HepG2 (cell line): ENCODE results near the gene NARS2. TPM values are rescaled to one million over a fixed set of nuclear protein-coding genes. Genes with fewer than 3 reads are reported as not detected.

Source experiments
- ATAC-seq: fragments of 200-7000 bp; cut with Tn5 transposase; 3 replicates; pipeline ENCODE4 v1.9.1; 2020; ENCODE audit warnings: mild to moderate bottlenecking, moderate library complexity
- BruUV-seq: library from RNA; stranded (reverse); fragments of 400-500 nt; replicated peaks from 2 replicates; lab custom pipeline; 2021; lab: Mats Ljungman, UMichigan
- CTCF ChIA-PET: fragments of 300-600 bp; formaldehyde crosslinking; extraction: SDS; loops from one replicate; lab custom pipeline; 2021; ENCODE audit warnings: low total read pairs, inconsistent platforms, low intra/inter-chr PET ratio; lab: Yijun Ruan, JAX
- POLR2A ChIA-PET: fragments of 350-600 bp; sonication (Branson Sonifier 250); formaldehyde crosslinking; loops from one replicate; lab custom pipeline; 2020; ENCODE audit warnings: antibody characterized with exemption, inconsistent platforms; lab: Yijun Ruan, JAX
- DNase-seq: peaks from one replicate; pipeline ENCODE4 v3.0.0-alpha.2; 2015; ENCODE audit warnings: low spot score
- FAIRE-seq: peaks from 3 replicates; lab custom pipeline; 2011; peaks lifted over from hg19 to GRCh38; lab: Jason Lieb, UNC
- H2AFZ ChIP-seq: one replicate; pipeline ENCODE4 v1.6.1; 2011; ENCODE audit warnings: low read length, inconsistent platforms
- H3K27ac ChIP-seq: fragments of 300-600 bp; 3 replicates; pipeline ENCODE4 v1.8.0; 2011; ENCODE audit warnings: mixed run types, mild to moderate bottlenecking, mixed read lengths, low read length, inconsistent platforms; ENCODE audit not compliant: insufficient read depth; ENCODE audit errors: extremely low read length
- H3K27me3 ChIP-seq, 2 experiments: fragments of 200-600 bp in 1 of 2; 2 replicates in 1 of 2; 3 replicates in 1 of 2; pipeline versions ENCODE4 v1.6.0 to v1.8.0; 2011; ENCODE audit warnings: low read length in 2 of 2, mild to moderate bottlenecking in 2 of 2, moderate library complexity in 2 of 2, inconsistent platforms in 1 of 2; ENCODE audit not compliant: insufficient read depth in 2 of 2, control insufficient read depth in 1 of 2
- H3K36me3 ChIP-seq, 2 experiments: fragments of 200-600 bp in 1 of 2; replicated peaks in 1 of 2; 2 replicates in 1 of 2; 3 replicates in 1 of 2; pipeline versions ENCODE4 v1.5.1 to v1.8.0; 2011; ENCODE audit warnings: low read length in 2 of 2, inconsistent platforms in 1 of 2; ENCODE audit not compliant: insufficient read depth in 2 of 2, control insufficient read depth in 1 of 2
- H3K4me1 ChIP-seq: 2 replicates; pipeline ENCODE4 v1.5.1; 2012; ENCODE audit warnings: low read length, inconsistent platforms; ENCODE audit not compliant: insufficient read depth
- H3K4me2 ChIP-seq: 2 replicates; pipeline ENCODE4 v1.6.0; 2011; ENCODE audit warnings: low read depth, low read length, inconsistent platforms
- H3K4me3 ChIP-seq, 3 experiments: fragments of 200-600 bp in 1 of 3; sonication (generic), shearing (Covaris generic) in 1 of 3; replicated peaks in 1 of 3; 2 replicates each; pipeline ENCODE4 v1.5.1; 2011 to 2016; ENCODE audit warnings: low read length in 3 of 3, inconsistent platforms in 2 of 3, low read depth in 2 of 3, mild to moderate bottlenecking in 2 of 3, control low read depth in 1 of 3, mixed read lengths in 1 of 3; ENCODE audit not compliant: insufficient read depth in 1 of 3
- H3K79me2 ChIP-seq: one replicate; pipeline ENCODE4 v1.6.1; 2011; ENCODE audit warnings: low read length, inconsistent platforms; ENCODE audit not compliant: insufficient read depth
- H3K9ac ChIP-seq: 2 replicates; pipeline ENCODE4 v1.6.0; 2011; ENCODE audit warnings: mild to moderate bottlenecking, low read depth, low read length, inconsistent platforms; ENCODE audit not compliant: insufficient read depth
- H3K9me3 ChIP-seq: 2 replicates; pipeline ENCODE4 v1.5.1; 2012; ENCODE audit warnings: mild to moderate bottlenecking, low read length
- H4K20me1 ChIP-seq: 2 replicates; pipeline ENCODE4 v1.6.0; 2011; ENCODE audit warnings: inconsistent platforms, mild to moderate bottlenecking, low read length, moderate library complexity; ENCODE audit not compliant: insufficient read depth
- DNMT1 ChIP-seq: sonication (generic); formaldehyde crosslinking; IDR thresholded peaks from 2 replicates; pipeline ENCODE4 v1.5.1; 2020; ENCODE audit warnings: mild to moderate bottlenecking, missing genetic modification reagents
- HIVEP1 ChIP-seq: sonication (generic); formaldehyde crosslinking; IDR thresholded peaks from 2 replicates; pipeline ENCODE4 v1.4.0; 2020; ENCODE audit warnings: mild to moderate bottlenecking, missing genetic modification reagents
- KDM6A ChIP-seq: IDR thresholded peaks from 2 replicates; pipeline ENCODE4 v1.6.1; 2016; ENCODE audit warnings: low read depth
- MYC ChIP-seq: sonication (generic); formaldehyde crosslinking; IDR thresholded peaks from 2 replicates; pipeline ENCODE4 v1.9.0; 2021; ENCODE audit warnings: missing genetic modification reagents, borderline replicate concordance
- MYPOP ChIP-seq: sonication (generic); formaldehyde crosslinking; IDR thresholded peaks from 2 replicates; pipeline ENCODE4 v1.8.1; 2023; ENCODE audit warnings: mild to moderate bottlenecking, moderate library complexity, missing genetic modification reagents
- NFE2L1 ChIP-seq: sonication (generic); formaldehyde crosslinking; IDR thresholded peaks from 2 replicates; pipeline ENCODE4 v1.4.0; 2020; ENCODE audit warnings: missing genetic modification reagents, mild to moderate bottlenecking, borderline replicate concordance
- PAXIP1 ChIP-seq: sonication (generic); formaldehyde crosslinking; conservative IDR thresholded peaks from 2 replicates; pipeline ENCODE4 v1.4.0; 2020; ENCODE audit warnings: mild to moderate bottlenecking, missing genetic modification reagents, moderate library complexity
- SNRNP70 ChIP-seq: fragments of 200-400 bp; formaldehyde crosslinking; IDR thresholded peaks from 2 replicates; pipeline ENCODE4 v1.6.1; 2017; ENCODE audit warnings: mild to moderate bottlenecking, low read depth, low read length, moderate library complexity
- SSRP1 ChIP-seq: IDR thresholded peaks from 2 replicates; pipeline ENCODE4 v1.6.1; 2016; ENCODE audit warnings: control low read depth
- TRIM24 ChIP-seq: sonication (generic); formaldehyde crosslinking; IDR thresholded peaks from 2 replicates; pipeline ENCODE4 v1.8.0; 2022; ENCODE audit warnings: mild to moderate bottlenecking, missing genetic modification reagents
- ZMAT3 ChIP-seq: sonication (generic); formaldehyde crosslinking; conservative IDR thresholded peaks from 2 replicates; pipeline ENCODE4 v1.7.0; 2021; ENCODE audit warnings: missing genetic modification reagents
- ZNF557 ChIP-seq: sonication (generic); formaldehyde crosslinking; IDR thresholded peaks from 2 replicates; pipeline ENCODE4 v1.4.0; 2020; ENCODE audit warnings: missing genetic modification reagents
- ZNF883 ChIP-seq: sonication (generic); formaldehyde crosslinking; IDR thresholded peaks from 2 replicates; pipeline ENCODE4 v1.5.1; 2020; ENCODE audit warnings: mild to moderate bottlenecking, missing genetic modification reagents; ENCODE audit errors: not compliant biosample characterization
- WGBS: methylation state at CpG from one replicate; pipeline ENCODE4 v1.1.6; 2017; ENCODE audit warnings: low lambda C conversion rate; 5-methylcytosine and 5-hydroxymethylcytosine counted together
- in situ Hi-C: cut with HindIII; loops from 2 replicates; pipeline ENCODE4 v1.10.0; 2017; ENCODE audit warnings: low pct_unique_long_range_greater_than_20kb; ENCODE audit not compliant: extremely low pct_ligation_motif_present
- intact Hi-C: fragments of 100-400 bp; cut with micrococcal nuclease; formaldehyde crosslinking; loops from one replicate; pipeline ENCODE4 v1.10.0; 2022; ENCODE audit not compliant: unreplicated experiment
- polyA plus RNA-seq, 8 experiments: library from polyadenylated mRNA; depleted of rRNA in 3 of 8; stranded (reverse) in 7 of 8; unstranded in 1 of 8; fragments of >200 nt; fragmentation: Illumina TruSeq in 4 of 8; extraction: Trizol in 4 of 8; gene quantifications; 2 replicates each; pipeline versions ENCODE4 v1.2.1 to v1.2.3, GENCODE V29; 2011 to 2016; ENCODE audit warnings: low read depth in 4 of 8, missing spikeins in 1 of 8, mixed read lengths in 1 of 8; ENCODE audit not compliant: insufficient read depth in 1 of 8
- total RNA-seq, 5 experiments: library from RNA; depleted of rRNA; stranded (reverse); fragments of >200 nt; fragmentation: Illumina TruSeq; extraction: Trizol; gene quantifications; 2 replicates each; pipeline ENCODE4 v1.2.3, GENCODE V29; 2016; ENCODE audit warnings: low read depth in 1 of 5
- TF ChIP-seq, protein P1 (sequence below): IDR thresholded peaks from 2 replicates; pipeline ENCODE4 v1.6.1; 2012; ENCODE audit warnings: low read depth, low read length, improper control_type of control experiment

The NARS2 gene
- total and polyA plus RNA-seq, 2 of the 13 experiments (the other 11 are each of a cell fraction or from before 2014, with no cell fraction given) = 45.9 to 65.0 TPM

DNA sequence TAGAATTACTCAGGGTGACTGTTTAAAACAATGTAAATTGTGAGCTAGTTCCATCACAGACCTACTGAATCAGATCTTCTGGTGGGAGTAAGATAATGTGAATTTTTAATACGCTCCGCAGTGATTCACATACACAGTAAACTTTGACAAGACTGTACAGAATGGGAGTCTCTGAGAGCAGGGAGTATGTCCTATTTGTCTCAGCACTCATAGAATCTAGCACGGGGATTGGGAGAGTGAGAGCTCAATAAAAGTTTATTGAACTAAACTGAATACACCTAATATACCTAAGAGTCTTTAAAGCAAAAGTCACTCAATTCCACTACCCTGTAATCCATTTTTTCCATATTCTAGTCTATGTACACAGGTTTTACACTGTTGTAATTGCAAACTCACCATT, 145.9 kb downstream of the NARS2 start:
- Histone ChIP-seq H3K9me3 (no peaks in the 10 kb centered on the region), H3K36me3 (peaks cover 0 to 4% of the 10 kb centered on the region in 2 experiments; a peak in 1 of 5 replicates), H3K27me3 (no peaks in the 10 kb centered on the region), H3K4me3 (no peak overlapping the region), H4K20me1 (no peaks in the 10 kb centered on the region), H3K9ac (no peak overlapping the region), H2AFZ (no peak overlapping the region), H3K4me2 (no peak overlapping the region), H3K27ac (no peak overlapping the region), H3K4me1 (no peaks in the 10 kb centered on the region), H3K79me2 (no peaks in the 10 kb centered on the region)
- FAIRE-seq = no peak
- DNase-seq = no peak
- BruUV-seq = no TSS peak
- no peak for ATAC-seq
- 94% methylated on average over 3 of the region's 3 CpGs for WGBS
- in situ Hi-C loops (no loop called here), intact Hi-C loops (no loop called here)
- POLR2A ChIA-PET = no interaction called here
- TF ChIP-seq PAXIP1 (CRISPR knock-in tag) (no peak), ZNF557 (CRISPR knock-in tag) (no peak), MYPOP (CRISPR knock-in tag) (no peak), KDM6A (no peak), NFE2L1 (no peak), TRIM24 (no peak), HIVEP1 (CRISPR knock-in tag) (no peak), DNMT1 (CRISPR knock-in tag) (no peak), ZNF883 (no peak), SNRNP70 (no peak), ZMAT3 (CRISPR knock-in tag) (no peak), MYC (CRISPR knock-in tag) (no peak), SSRP1 (CRISPR knock-in tag) (no peak)
- TF ChIP-seq, protein P1, sequence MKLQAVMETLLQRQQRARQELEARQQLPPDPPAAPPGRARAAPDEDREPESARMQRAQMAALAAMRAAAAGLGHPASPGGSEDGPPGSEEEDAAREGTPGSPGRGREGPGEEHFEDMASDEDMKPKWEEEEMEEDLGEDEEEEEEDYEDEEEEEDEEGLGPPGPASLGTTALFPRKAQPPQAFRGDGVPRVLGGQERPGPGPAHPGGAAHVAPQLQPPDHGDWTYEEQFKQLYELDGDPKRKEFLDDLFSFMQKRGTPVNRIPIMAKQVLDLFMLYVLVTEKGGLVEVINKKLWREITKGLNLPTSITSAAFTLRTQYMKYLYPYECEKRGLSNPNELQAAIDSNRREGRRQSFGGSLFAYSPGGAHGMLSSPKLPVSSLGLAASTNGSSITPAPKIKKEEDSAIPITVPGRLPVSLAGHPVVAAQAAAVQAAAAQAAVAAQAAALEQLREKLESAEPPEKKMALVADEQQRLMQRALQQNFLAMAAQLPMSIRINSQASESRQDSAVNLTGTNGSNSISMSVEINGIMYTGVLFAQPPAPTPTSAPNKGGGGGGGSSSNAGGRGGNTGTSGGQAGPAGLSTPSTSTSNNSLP = no peak
- CTCF ChIA-PET = no interaction called here
